Measurements from ENCODE around the gene BCL11A. TPM values are rescaled to one million over a fixed set of nuclear protein-coding genes. Genes with fewer than 3 reads are reported as not detected.

The BCL11A gene
- total and polyA plus RNA-seq, 2 of the 13 experiments (the other 11 are each of a cell fraction or from before 2014, with no cell fraction given) = not detected

DNA sequence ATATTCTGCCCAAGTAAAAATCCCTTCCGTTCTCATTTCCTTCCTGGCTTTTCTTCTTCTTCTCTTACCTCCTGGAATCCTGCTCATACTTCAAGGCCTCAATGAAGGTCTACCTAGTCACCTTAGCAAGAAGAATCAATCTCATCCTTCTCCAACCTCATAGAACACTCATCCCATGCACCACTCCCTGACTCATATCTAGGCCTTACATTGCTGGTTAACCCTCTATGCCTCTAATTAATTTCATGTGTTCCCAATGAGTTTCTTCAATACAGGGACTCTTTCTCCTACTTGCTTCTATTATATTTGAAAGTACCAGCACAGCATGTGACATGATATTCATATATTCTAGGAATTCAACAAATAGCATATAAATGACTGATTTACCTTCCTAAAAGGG, 63.0 kb downstream of the BCL11A start:
- Histone ChIP-seq H3K27ac (ENCODE audit: extremely low read length, insufficient read depth, low read length) (no peak overlapping the region), H3K4me1 (ENCODE audit: insufficient read depth, low read length) (peaks cover under 1% of the 10 kb centered on the region; the same call in 1 of the 2 replicates), H3K27me3 (ENCODE audit: control insufficient read depth in 1 of 2, insufficient read depth in 2 of 2, low read length in 2 of 2) (peaks cover 1 to 7% of the 10 kb centered on the region in 2 experiments; a peak in 2 of 5 replicates), H3K79me2 (ENCODE audit: insufficient read depth, low read length) (no peaks in the 10 kb centered on the region), H3K9me3 (ENCODE audit: low read length) (no peaks in the 10 kb centered on the region), H3K4me3 (replicated peaks in 1 of 3; ENCODE audit: insufficient read depth in 1 of 3, low read depth in 2 of 3, low read length in 3 of 3) (no peak overlapping the region), H3K4me2 (ENCODE audit: low read depth, low read length) (no peak overlapping the region), H3K36me3 (replicated peaks in 1 of 2; ENCODE audit: control insufficient read depth in 1 of 2, insufficient read depth in 2 of 2, low read length in 2 of 2) (no peaks in the 10 kb centered on the region), H3K9ac (ENCODE audit: insufficient read depth, low read depth, low read length) (no peak overlapping the region), H4K20me1 (ENCODE audit: insufficient read depth, low read length) (no peaks in the 10 kb centered on the region), H2AFZ (ENCODE audit: low read length) (no peak overlapping the region)
- BruUV-seq (replicated peaks) = no TSS peak
- in situ Hi-C loops (cut with HindIII; ENCODE audit: extremely low pct_ligation_motif_present, low pct_unique_long_range_greater_than_20kb) (no loop called here), intact Hi-C loops (cut with micrococcal nuclease; ENCODE audit: unreplicated experiment) (no loop called here)
- ATAC-seq = no peak
- CTCF ChIA-PET (ENCODE audit: low intra/inter-chr PET ratio, low total read pairs) = no interaction called here
- FAIRE-seq = no peak
- POLR2A ChIA-PET = no interaction called here
- 81% methylated on average over 1 of the region's 1 CpG for WGBS (ENCODE audit: low lambda C conversion rate)
- no peak for DNase-seq (ENCODE audit: low spot score)
- TF ChIP-seq MIER3 (CRISPR knock-in tag; IDR thresholded peaks at IDR 0.05; ENCODE audit: borderline replicate concordance) (no peak), ZNF274 (CRISPR knock-in tag; IDR thresholded peaks at IDR 0.05) (no peak)

DNA sequence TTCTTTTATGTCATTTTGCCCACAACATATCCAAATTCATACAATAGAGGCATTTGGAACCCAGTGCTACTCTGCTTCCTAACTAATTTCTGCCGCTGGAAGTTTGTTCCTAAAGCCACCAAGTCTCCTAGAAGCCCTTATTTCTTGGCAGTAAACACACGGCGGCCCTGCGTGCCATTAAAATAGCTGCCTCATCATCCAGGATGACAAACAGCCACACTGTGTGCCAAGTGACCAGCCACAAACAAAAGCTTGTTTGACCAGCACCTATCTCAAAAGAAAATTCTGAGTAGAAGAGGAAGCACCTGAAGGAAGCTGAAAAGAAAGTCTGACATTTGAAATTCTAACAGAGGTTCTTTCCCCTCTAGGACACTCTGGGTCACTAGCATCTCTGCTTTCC, 64.2 kb downstream of the BCL11A start:
- Histone ChIP-seq H3K9ac (ENCODE audit: insufficient read depth, low read depth, low read length) (no peak overlapping the region), H3K79me2 (ENCODE audit: insufficient read depth, low read length) (no peaks in the 10 kb centered on the region), H3K36me3 (replicated peaks in 1 of 2; ENCODE audit: control insufficient read depth in 1 of 2, insufficient read depth in 2 of 2, low read length in 2 of 2) (no peaks in the 10 kb centered on the region), H3K4me2 (ENCODE audit: low read depth, low read length) (no peak overlapping the region), H2AFZ (ENCODE audit: low read length) (no peak overlapping the region), H3K4me1 (ENCODE audit: insufficient read depth, low read length) (peaks cover 12% of the 10 kb centered on the region), H3K4me3 (replicated peaks in 1 of 3; ENCODE audit: insufficient read depth in 1 of 3, low read depth in 2 of 3, low read length in 3 of 3) (no peak overlapping the region), H3K27ac (ENCODE audit: extremely low read length, insufficient read depth, low read length) (no peak overlapping the region), H4K20me1 (ENCODE audit: insufficient read depth, low read length) (no peaks in the 10 kb centered on the region), H3K27me3 (ENCODE audit: control insufficient read depth in 1 of 2, insufficient read depth in 2 of 2, low read length in 2 of 2) (peaks cover 1 to 7% of the 10 kb centered on the region in 2 experiments; a peak in 2 of 5 replicates), H3K9me3 (ENCODE audit: low read length) (no peaks in the 10 kb centered on the region)
- BruUV-seq (replicated peaks) = no TSS peak
- no peak for DNase-seq (ENCODE audit: low spot score)
- 54% methylated on average over 4 of the region's 4 CpGs for WGBS (ENCODE audit: low lambda C conversion rate)
- TF ChIP-seq, protein P1, sequence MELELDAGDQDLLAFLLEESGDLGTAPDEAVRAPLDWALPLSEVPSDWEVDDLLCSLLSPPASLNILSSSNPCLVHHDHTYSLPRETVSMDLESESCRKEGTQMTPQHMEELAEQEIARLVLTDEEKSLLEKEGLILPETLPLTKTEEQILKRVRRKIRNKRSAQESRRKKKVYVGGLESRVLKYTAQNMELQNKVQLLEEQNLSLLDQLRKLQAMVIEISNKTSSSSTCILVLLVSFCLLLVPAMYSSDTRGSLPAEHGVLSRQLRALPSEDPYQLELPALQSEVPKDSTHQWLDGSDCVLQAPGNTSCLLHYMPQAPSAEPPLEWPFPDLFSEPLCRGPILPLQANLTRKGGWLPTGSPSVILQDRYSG (CRISPR knock-in tag; IDR thresholded peaks at IDR 0.05) = no peak
- TF ChIP-seq ZNF652 (CRISPR knock-in tag; IDR thresholded peaks at IDR 0.05; ENCODE audit: borderline replicate concordance, low read depth) = no peak
- TF ChIP-seq, protein P2, sequence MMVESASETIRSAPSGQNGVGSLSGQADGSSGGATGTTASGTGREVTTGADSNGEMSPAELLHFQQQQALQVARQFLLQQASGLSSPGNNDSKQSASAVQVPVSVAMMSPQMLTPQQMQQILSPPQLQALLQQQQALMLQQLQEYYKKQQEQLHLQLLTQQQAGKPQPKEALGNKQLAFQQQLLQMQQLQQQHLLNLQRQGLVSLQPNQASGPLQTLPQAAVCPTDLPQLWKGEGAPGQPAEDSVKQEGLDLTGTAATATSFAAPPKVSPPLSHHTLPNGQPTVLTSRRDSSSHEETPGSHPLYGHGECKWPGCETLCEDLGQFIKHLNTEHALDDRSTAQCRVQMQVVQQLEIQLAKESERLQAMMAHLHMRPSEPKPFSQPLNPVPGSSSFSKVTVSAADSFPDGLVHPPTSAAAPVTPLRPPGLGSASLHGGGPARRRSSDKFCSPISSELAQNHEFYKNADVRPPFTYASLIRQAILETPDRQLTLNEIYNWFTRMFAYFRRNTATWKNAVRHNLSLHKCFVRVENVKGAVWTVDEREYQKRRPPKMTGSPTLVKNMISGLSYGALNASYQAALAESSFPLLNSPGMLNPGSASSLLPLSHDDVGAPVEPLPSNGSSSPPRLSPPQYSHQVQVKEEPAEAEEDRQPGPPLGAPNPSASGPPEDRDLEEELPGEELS (CRISPR knock-in tag; IDR thresholded peaks at IDR 0.05) = no peak
- TF ChIP-seq, protein P3, sequence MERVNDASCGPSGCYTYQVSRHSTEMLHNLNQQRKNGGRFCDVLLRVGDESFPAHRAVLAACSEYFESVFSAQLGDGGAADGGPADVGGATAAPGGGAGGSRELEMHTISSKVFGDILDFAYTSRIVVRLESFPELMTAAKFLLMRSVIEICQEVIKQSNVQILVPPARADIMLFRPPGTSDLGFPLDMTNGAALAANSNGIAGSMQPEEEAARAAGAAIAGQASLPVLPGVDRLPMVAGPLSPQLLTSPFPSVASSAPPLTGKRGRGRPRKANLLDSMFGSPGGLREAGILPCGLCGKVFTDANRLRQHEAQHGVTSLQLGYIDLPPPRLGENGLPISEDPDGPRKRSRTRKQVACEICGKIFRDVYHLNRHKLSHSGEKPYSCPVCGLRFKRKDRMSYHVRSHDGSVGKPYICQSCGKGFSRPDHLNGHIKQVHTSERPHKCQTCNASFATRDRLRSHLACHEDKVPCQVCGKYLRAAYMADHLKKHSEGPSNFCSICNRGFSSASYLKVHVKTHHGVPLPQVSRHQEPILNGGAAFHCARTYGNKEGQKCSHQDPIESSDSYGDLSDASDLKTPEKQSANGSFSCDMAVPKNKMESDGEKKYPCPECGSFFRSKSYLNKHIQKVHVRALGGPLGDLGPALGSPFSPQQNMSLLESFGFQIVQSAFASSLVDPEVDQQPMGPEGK (CRISPR knock-in tag; IDR thresholded peaks at IDR 0.05) = no peak
- TF ChIP-seq ZFP41 (CRISPR knock-in tag; IDR thresholded peaks at IDR 0.05; ENCODE audit: borderline replicate concordance) = no peak
- intact Hi-C loops (cut with micrococcal nuclease; ENCODE audit: unreplicated experiment) = no loop called here
- CTCF ChIA-PET (ENCODE audit: low intra/inter-chr PET ratio, low total read pairs) = no interaction called here
- no peak for FAIRE-seq
- POLR2A ChIA-PET = no interaction called here
- ATAC-seq = no peak
- in situ Hi-C loops (cut with HindIII; ENCODE audit: extremely low pct_ligation_motif_present, low pct_unique_long_range_greater_than_20kb) = no loop called here

Data from HepG2 (cell line).